Psoas muscle (tissue), 8 donors: Measurements from ENCODE around the gene EEF1G. TPM values are rescaled to one million over a fixed set of nuclear protein-coding genes. Genes with fewer than 3 reads are reported as not detected.

ENCODE experiments used
- ATAC-seq, 4 donors: fragments of 200-7000 bp; cut with Tn5 transposase; one replicate each; pipeline ENCODE4 v1.9.1; 2020; ENCODE audit warnings: moderate library complexity in 3 of 4, mild to moderate bottlenecking in 2 of 4
- DNase-seq, 2 donors: peaks; one replicate each; pipeline ENCODE4 v3.0.0-alpha.2; 2020
- H3K27ac ChIP-seq: fragments of 200-600 bp; one replicate; pipeline ENCODE4 v1.8.0; 2022
- H3K27me3 ChIP-seq, 3 donors: fragments of 200-600 bp in 1 of 3; one replicate each; pipeline versions ENCODE4 v1.6.1 to v1.8.0; 2013 to 2022; ENCODE audit warnings: low read length in 2 of 3, mild to moderate bottlenecking in 2 of 3, moderate library complexity in 1 of 3; ENCODE audit not compliant: insufficient read depth in 3 of 3
- H3K36me3 ChIP-seq, 2 donors: fragments of 200-600 bp in 1 of 2; one replicate each; pipeline versions ENCODE4 v1.6.1 to v1.8.0; 2013 to 2022; ENCODE audit warnings: low read depth in 1 of 2, mild to moderate bottlenecking in 1 of 2, moderate library complexity in 1 of 2; ENCODE audit not compliant: insufficient read depth in 1 of 2
- H3K4me1 ChIP-seq: fragments of 200-600 bp; one replicate; pipeline ENCODE4 v1.8.0; 2022
- H3K4me3 ChIP-seq: fragments of 200-600 bp; one replicate; pipeline ENCODE4 v1.8.0; 2022; ENCODE audit warnings: mild to moderate bottlenecking
- H3K9me3 ChIP-seq: fragments of 200-600 bp; one replicate; pipeline ENCODE4 v1.8.0; 2022
- WGBS, 3 donors: extraction: QIAGEN DNeasy Blood & Tissue Kit; methylation state at CpG; one replicate each; pipeline versions ENCODE4 v1.1.6 to v1.1.7; 2013; 5-methylcytosine and 5-hydroxymethylcytosine counted together
- intact Hi-C, 2 donors: fragments of 100-400 bp; cut with DNase I; formaldehyde crosslinking; loops; one replicate each; pipeline versions ENCODE4 v1.11.0 to v1.14.2; 2022
- polyA plus RNA-seq, 3 donors: library from polyadenylated mRNA; stranded (reverse); fragments of 200-250 nt; gene quantifications; one replicate each; pipeline ENCODE4 v1.2.3, GENCODE V29; 2013
- total RNA-seq, 4 donors: library from RNA; stranded (reverse); fragmentation: NEBNext Ultra II Directional in 2 of 4; extraction: Animal tissue kit (Norgen Biotek cat#: 25700) in 2 of 4; gene quantifications; one replicate each; pipeline versions ENCODE4 v1.2.1 to v1.2.4, GENCODE V29; 2021 to 2023
- TF ChIP-seq, protein P1 (sequence below): fragments of 200-600 bp; IDR thresholded peaks from one replicate; pipeline ENCODE4 v1.8.0; 2022; ENCODE audit warnings: antibody characterized with exemption
- donor health status: healthy with polysubstance abuse.
- donor health status: DM: no; HTN: no; CAD: no; lungs with moderate emphysema.
- donor health status: Bipolar disorder and iron deficiency.
- donor health status: healthy.
- donor health status: DM: yes; HTN: yes; CAD: no.
- donor health status: DM: no; HTN: no; CAD: no.
- donor health status: DM: no; HTN: no; CAD: no.
- donor health status: DM: yes; HTN: yes; CAD: no.

The EEF1G gene
- total and polyA plus RNA-seq, 7 donors = 1,137 to 2,356 (median 1,690) TPM

DNA sequence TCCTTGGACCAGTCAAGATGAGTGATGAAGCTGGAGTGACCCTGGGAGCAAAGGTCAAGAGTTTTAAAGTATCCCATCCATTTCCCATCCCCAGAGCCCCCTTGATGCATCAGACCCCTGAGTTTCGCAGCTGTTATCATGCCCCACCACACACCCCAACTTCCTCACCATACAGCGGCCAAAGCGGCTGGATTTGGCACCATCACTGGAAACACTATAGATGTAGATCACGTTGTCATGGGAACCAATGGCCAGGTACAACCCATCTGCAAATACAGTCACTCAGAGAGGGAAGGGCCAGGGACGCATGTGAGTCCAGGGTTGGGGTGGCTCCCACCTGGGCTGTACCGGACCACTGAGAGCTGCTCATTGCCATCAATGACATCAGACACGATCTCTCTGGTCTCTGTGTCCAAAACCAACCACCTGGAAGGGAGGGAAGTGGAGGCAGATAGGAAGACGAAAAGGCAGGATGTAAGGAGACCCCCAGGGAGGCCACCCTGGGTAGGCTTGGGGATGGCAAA is 30.1 kb upstream of the EEF1G start:
- Histone ChIP-seq H3K36me3 (peaks cover 2 to 36% of the 10 kb centered on the region in 2 donors), H3K4me3 (no peak overlapping the region), H3K9me3 (no peaks in the 10 kb centered on the region), H3K27me3 (no peaks in the 10 kb centered on the region), H3K27ac (no peak overlapping the region), H3K4me1 (peaks cover 25% of the 10 kb centered on the region)
- intact Hi-C loops = no loop called here
- DNase-seq (peak in 1 of 2 donors; percentile 47), ATAC-seq (no peak)
- TF ChIP-seq, protein P1, sequence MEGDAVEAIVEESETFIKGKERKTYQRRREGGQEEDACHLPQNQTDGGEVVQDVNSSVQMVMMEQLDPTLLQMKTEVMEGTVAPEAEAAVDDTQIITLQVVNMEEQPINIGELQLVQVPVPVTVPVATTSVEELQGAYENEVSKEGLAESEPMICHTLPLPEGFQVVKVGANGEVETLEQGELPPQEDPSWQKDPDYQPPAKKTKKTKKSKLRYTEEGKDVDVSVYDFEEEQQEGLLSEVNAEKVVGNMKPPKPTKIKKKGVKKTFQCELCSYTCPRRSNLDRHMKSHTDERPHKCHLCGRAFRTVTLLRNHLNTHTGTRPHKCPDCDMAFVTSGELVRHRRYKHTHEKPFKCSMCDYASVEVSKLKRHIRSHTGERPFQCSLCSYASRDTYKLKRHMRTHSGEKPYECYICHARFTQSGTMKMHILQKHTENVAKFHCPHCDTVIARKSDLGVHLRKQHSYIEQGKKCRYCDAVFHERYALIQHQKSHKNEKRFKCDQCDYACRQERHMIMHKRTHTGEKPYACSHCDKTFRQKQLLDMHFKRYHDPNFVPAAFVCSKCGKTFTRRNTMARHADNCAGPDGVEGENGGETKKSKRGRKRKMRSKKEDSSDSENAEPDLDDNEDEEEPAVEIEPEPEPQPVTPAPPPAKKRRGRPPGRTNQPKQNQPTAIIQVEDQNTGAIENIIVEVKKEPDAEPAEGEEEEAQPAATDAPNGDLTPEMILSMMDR = no peak
- 92 to 96% (median 94%) methylated on average over 8 of the region's 8 CpGs for WGBS, 3 donors

DNA sequence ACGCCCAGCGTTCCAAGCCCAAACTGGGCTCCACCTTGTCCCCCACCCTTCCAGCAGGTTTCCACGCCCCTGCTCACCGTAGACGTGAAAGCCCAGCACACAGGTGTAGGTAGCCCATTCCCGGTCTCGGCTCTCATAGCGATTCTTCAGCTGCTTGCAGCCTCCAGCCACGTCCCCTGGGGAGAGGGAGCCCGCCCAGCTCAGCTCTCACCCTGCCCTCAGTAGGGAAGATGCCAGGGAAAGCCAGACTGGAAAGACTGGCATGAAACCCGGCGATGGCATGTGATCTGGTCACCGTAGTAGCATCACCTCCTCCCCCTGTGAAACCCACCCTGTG is 29.3 kb upstream of the EEF1G start:
- Histone ChIP-seq H3K4me1 (peaks cover 29% of the 10 kb centered on the region), H3K27ac (peak overlapping the region; percentile 92), H3K4me3 (peak overlapping the region; percentile 84), H3K36me3 (peaks cover 5 to 36% of the 10 kb centered on the region in 2 donors), H3K27me3 (no peaks in the 10 kb centered on the region), H3K9me3 (no peaks in the 10 kb centered on the region)
- intact Hi-C loops = no loop called here
- ATAC-seq (no peak), DNase-seq (no peak)
- 37 to 46% (median 38%) methylated on average over 13 of the region's 13 CpGs for WGBS, 3 donors
- TF ChIP-seq, protein P1 = no peak

DNA sequence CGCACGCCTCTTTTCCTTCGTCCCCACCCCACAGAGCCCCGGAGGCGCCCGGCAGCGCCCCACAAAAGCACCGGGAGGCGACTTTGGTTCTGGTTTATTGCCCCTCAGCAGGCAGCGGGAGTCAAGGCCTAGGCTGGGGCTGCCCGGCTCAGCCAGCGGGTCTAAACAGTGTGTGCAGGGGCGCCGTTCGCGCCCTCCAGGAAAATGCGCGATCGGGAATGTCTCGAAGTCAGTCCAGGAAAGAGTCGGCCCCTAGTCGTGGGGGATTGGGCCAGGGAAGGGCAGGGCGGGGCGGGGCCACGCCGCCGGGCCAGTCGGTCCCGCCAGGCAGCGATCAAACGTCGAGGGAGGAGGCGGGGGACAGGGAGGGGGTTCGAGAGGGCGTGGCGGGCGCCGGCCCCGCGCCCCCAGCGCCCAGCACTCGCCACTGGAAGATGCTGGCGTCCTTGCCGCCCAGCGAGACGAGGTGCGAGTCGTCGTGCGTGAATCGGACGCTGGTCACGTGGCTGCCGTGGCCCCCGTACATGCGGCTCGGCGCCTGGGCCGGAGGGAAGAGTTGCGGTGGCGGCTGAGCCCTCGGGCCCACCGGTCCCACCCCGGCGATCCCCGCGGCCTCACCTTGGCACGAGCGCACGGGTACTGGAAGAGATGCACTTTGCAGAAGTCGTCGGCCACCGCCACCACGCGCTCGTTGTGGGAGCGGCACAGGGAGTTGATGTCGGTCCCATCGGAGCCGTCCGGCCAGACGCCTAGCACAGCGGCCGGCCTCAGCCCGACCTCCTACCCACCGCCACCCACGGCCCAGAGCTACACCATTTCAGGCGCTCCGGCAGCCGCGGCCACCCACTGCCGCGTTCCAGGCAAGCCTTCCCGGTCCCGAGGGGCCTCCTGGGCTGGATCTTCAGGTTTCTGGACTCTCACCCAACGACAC is 28.7 kb upstream of the EEF1G start:
- intact Hi-C loops = no loop called here
- ATAC-seq (peak; percentile 24 to 76 (median 68)), DNase-seq (peak; percentile 64 to 85)
- Histone ChIP-seq H3K4me1 (peaks cover 29% of the 10 kb centered on the region), H3K4me3 (peak overlapping the region; percentile 84), H3K27me3 (no peaks in the 10 kb centered on the region), H3K36me3 (peaks cover 5 to 40% of the 10 kb centered on the region in 2 donors), H3K9me3 (no peaks in the 10 kb centered on the region), H3K27ac (peak overlapping the region; percentile 92)
- 4 to 7% (median 5%) methylated on average over 71 to 96 of the region's 96 CpGs for WGBS, 3 donors
- TF ChIP-seq, protein P1 = peak; percentile 23

DNA sequence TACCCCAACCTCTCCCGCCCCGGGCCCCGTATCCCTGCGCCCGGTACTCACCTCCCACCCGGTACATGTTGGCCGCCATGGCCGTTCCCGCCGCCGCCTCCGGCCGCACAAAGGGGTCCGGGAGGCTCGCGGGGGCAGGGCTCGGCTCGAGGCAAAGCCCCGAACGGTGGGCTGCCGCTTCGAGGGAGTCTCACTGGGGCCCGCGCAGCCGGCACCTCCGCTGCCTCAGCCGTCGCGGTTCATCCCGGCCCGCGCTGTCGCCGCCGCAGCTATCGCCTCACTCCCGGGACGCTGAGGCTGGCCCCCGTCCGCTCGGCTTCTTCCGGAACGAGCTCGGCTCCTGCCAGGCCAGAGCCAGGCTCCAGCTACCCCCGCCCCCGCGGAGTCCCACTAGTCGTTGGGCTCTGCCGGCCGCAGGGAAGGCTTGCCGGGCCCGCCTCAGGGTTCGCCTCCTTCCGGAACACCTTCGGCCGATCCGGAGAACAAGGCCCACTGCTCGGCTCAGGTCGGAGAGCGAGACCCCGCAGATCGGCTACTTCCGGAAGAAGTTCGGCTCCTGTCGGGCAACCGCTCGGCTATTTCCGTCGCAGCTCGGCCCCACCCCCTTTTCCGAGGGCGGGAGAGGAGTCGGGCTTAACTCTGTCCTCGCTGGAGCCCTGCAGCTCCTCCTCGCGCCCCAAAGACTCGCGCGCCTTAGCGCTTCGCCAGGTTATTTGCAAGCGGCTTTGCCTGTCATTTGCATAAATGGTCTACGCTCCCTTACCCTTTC is 27.9 kb upstream of the EEF1G start, which contains the start of gene MTA2:
TSS of gene MTA2 (minus strand) at position 494 of the 769 bp plus-strand sequence. CDS start at position 79, 415 bp downstream.
- Histone ChIP-seq H3K27me3 (no peaks in the 10 kb centered on the region), H3K9me3 (no peaks in the 10 kb centered on the region), H3K36me3 (peaks cover 5 to 44% of the 10 kb centered on the region in 2 donors), H3K4me3 (peak within 1 kb of the TSS; percentile 84), H3K27ac (peak within 1 kb of the TSS; percentile 92), H3K4me1 (peaks cover 29% of the 10 kb centered on the region)
- intact Hi-C loops = no loop called here
- ATAC-seq (peak; percentile 90 to 91 (median 91)), DNase-seq (peak; percentile 96 to 99)
- WGBS, 3 donors = 0% methylated on average over 55 to 83 of the region's 83 CpGs
- TF ChIP-seq, protein P1 = no peak
